Lower leg skin (tissue), 3 donors: ENCODE data around the gene TTC33.

ENCODE experiments used
- POLR2A ChIP-seq, 2 donors: fragments of 450-650 bp; IDR thresholded peaks; one replicate each; pipeline ENCODE4 v1.6.1; 2016 to 2017; ENCODE audit warnings: antibody characterized with exemption in 2 of 2, mild to moderate bottlenecking in 1 of 2, moderate library complexity in 1 of 2
- TF ChIP-seq, protein P1 (sequence below), 3 donors: fragments of 450-650 bp; IDR thresholded peaks; one replicate each; pipeline ENCODE4 v1.5.1; 2016; ENCODE audit warnings: antibody characterized with exemption in 3 of 3, mild to moderate bottlenecking in 3 of 3, moderate library complexity in 2 of 3

DNA sequence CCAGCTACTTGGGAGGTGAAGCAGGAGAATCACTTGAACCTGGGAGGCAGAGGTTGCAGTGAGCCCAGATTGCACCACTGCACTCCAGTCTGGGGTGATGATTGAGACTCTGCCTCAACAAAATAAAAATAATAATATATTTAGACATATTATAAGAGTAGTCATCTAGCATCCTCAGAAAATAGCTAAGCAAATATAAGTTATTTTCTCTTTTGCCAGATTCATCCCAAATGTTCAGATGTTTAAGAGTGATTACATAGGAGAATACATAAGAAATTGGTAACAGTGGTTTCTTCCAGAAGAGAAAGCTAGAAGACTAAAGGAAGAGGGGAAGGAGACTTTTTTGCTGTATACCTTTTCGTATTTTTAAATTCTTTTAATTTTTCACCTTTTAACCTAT lies 22.4 kb upstream of the TTC33 start:
- TF ChIP-seq, protein P1, sequence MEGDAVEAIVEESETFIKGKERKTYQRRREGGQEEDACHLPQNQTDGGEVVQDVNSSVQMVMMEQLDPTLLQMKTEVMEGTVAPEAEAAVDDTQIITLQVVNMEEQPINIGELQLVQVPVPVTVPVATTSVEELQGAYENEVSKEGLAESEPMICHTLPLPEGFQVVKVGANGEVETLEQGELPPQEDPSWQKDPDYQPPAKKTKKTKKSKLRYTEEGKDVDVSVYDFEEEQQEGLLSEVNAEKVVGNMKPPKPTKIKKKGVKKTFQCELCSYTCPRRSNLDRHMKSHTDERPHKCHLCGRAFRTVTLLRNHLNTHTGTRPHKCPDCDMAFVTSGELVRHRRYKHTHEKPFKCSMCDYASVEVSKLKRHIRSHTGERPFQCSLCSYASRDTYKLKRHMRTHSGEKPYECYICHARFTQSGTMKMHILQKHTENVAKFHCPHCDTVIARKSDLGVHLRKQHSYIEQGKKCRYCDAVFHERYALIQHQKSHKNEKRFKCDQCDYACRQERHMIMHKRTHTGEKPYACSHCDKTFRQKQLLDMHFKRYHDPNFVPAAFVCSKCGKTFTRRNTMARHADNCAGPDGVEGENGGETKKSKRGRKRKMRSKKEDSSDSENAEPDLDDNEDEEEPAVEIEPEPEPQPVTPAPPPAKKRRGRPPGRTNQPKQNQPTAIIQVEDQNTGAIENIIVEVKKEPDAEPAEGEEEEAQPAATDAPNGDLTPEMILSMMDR (IDR thresholded peaks at IDR 0.05) = no peak
- no peak for TF ChIP-seq POLR2A (IDR thresholded peaks at IDR 0.05)
